NCI-H2107 treated with DMSO at 0.1 percent for 48 hours (cell line): ENCODE data around the gene UST.
"Not testable (repeated sequence)": the region's sequence is repeated elsewhere in the genome, so short reads cannot be mapped to it uniquely, and the experiment has no call there.

Experiments used
- DNase-seq: peaks from one replicate; lab custom pipeline; 2025; ENCODE audit not compliant: unreplicated experiment; lab: John Stamatoyannopoulos, UW

UST gene

GRCh38 chr6:148764259-148765020 is 17.6 kb downstream of the UST start:
- not testable (repeated sequence) for DNase-seq

GRCh38 chr6:148765898-148766808 is 19.3 kb downstream of the UST start:
- DNase-seq = no peak

DNA sequence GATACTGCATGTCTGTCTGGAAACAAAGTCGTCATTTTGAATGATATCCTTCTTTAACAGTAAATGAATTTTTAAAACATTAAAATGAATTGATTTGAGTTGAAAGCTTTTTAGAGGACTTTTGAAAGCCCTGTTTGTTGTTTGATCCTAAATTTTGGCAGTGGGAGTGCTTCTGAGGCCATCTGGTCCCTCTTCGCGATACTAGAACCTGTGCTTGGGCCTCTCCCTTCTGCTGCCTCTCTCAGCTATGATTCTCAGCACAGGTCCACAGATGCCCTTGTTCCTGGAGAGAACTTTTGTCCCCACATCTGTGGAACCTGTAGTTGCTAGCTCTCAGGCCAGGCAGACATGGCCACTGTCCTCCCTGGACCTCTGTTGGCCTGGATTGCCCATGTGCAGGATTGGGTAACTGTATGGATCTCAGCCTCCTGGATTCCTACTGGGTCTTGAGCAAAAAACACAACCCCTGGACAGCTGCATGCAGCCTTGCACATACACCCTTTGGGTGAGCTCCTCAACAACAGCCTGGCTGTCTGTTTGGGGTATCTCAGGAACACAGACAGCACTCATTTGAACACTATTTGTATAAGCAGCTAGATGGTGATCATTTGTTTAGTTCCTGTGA is 21.9 kb downstream of the UST start:
- DNase-seq = no peak

DNA sequence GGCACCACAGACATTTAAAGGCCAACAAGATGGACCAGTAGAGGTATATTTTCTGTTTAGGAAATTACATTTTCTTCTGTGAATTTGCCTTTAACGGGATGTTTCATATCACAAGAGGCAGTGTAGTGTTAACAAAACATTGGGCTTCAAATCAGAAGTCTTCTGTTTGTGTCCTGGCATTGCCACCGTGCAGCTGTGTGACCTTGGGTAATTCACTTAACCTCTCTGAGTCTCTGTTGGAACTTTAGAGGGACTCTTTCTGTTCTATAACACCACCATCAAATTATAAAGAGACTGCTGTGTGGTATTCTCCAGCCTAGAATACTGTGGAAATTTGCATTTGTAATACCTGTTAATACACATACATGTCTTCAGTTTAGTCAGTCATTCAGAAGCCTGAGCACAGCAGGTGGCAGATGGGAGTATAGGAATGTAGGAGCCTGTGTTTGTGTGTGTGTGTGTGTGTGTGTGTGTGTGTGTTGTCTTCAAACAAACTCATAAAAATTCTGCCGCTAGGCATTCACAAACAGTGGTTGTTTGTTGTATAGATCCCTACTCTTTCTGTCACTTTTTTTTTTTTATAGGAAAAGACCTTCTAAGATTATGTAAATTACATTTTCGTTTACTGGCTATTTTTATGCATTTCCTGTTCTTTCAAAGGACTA is 22.6 kb downstream of the UST start:
- DNase-seq = no peak

DNA sequence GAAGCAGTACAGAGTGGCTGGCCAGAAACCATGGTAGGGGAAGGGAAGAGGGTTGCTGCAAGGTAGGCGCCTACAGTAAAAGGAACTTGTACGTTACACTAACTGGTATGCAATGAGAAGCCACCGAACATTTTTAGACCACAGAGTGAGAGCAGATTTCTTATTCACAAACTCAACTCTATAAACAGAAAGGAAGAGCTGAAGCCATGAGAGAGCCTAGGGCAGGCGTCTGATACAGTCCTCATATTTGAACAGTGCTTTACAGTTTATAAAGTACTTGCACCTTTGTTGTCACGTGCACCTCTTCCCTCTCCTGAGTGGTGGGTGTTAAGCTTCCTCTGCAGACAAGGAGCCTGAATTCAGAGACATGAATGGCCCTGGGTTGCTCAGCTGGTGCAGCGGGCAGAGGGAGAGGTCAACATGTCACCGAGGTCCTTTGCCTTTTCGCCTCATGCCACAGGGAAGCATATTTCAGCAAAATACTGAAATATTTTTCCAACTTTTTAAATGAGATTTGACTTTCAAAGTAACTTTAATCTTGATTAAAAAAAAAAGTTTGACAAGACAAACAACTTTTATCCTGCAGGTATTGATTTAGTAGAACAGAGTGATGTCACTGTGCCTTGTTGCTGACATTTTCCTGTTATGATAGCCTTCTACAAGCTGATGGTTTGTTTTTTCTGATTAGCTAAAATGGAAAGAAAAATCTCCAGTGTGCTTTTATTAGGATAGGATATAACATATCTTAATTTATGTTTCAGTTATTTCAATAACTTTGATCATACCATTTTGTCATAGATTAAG is 23.8 kb downstream of the UST start:
- peak; percentile 22 for DNase-seq

DNA sequence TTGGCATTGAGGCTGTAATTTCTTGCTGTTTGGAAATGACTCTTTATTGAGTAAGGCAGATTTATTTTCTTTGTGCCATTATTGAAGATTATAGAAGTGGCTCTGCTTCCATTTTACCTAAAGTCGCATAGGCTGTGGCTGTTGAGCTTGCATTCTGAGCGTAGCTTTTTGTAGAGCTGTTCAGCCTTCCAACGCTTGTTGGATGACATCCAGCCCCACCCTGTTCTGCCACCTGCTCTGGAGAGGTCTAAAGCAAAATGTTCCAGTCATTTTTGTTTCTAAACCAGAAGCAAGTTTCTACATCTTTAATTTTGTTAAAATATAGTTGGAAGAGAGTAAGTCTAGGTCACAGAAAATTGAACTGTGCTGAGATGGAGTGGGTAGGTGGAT is 24.4 kb downstream of the UST start:
- DNase-seq = peak; percentile 73

DNA sequence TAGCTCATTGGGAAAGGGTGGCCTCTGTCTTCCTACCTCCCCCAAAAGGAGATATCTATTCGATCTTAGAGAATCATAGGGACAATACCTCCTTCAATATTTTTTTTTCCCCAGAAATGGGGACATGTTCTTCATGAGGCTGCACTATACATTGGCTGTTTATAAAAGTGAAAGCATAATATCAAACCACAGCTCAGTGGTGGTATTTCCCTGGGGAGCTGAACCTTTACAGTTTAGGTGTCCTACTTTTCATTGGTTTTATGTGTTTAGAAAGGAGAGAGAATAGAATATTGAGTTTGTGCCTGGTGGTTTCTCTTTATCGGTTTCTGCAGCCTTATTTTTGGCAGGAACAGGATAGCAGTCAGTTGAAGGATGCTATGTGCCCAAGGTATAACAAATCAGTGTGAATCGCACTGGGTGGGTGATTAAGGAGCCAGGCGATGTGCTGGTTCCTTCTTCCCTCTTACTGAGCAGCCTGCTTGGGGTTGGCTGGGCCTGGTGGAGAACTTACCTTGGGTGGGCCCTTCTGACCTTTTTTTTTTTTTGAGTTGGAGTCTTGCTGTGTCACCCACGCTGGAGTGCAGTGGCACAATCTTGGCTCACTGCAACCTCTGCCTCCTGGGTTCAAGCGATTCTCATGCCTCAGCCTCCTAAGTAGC is 25.2 kb downstream of the UST start:
- DNase-seq = peak; percentile 74

DNA sequence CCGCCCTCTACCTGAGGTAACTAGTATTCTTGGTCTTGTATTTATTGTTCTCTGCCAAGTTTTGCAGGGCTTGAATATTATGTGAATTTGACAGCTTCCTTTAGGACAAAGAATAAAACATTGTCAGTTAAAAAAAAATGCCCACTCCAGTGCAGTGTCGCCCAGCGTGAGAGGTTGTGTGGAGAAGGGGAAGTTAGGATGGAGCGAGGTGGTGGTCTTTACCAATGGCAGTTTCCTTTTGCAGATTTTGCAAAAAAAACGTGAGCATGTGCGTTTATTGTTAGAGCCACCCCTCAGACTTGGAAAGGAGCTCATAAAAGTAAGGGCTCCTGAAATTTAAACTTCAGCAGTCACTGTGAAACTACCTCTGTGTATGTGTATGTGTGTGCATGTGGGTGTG is 28.3 kb downstream of the UST start:
- no peak for DNase-seq

DNA sequence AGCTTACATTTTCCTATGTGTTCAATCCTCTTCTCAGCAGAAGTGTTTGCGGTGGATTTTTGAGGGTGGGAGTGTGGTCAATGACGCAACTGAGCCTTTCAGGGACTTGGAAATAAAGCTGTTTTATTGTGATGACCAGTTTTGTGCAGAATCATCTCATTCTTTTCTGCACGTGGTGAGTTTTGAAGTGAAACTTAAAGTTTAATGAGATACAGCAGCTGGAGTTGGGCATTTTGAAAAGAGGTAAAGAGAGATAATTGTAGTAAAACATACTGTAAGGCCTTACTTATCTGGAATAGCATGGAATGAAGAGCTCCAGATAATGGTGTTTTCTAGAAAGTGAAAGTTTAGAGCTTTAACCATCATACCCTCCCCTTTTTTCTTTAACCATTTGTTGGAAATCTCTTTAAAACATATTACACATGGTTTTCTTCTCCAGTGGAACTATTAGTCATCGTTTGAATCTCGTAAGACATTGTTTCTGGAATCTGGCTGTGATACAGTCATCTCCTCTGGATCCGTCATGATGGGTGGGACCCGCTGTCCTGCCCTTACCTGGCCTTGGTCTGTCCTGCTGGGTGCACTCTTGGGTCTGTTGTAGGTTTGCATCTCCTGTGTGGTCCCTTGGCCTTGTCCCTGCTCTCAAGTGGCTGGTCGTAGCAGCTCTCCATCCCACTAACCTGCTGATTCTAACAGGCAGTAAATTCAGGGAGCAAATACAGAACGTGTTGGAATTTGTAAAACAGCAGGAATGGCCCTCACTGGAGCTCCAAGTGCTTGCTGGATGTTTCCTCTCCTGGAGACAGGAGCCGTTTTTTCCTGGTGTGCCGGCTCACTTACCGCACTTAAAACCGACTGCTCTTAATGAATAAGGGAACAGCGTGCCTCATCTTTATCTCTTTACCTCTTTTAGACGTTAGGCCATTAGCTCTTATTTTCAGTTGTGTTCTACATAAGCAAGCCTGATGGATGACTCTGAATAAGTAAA is 29.8 kb downstream of the UST start:
- no peak for DNase-seq

DNA sequence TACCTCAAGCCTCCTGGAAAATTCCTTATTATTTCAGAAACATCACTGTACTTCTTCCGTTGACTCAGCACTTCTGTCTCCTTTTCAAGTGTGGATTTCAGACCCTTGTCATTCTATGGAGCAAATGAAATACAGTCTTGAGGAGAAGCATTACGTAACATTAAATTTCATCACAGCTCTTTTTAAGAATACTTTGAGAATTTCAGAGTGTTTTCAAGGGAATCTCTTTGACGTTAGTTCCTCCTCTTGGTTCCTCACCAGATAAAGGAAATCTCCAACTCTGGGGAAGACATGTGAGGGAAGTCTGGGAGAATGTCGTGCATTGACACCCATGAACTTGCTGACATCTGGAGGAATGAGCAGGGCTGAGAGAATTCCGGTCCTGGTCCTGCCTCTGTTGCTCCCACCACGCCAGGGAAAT is 32.3 kb downstream of the UST start:
- no peak for DNase-seq

- not testable (repeated sequence) for DNase-seq
These were observed 33.6 kb downstream of the UST start for GRCh38 chr6:148780423-148780822.

- no peak for DNase-seq
These were observed 34.1 kb downstream of the UST start for GRCh38 chr6:148780918-148781436.

GRCh38 chr6:148789948-148790347 is 43.1 kb downstream of the UST start:
- no peak for DNase-seq

DNA sequence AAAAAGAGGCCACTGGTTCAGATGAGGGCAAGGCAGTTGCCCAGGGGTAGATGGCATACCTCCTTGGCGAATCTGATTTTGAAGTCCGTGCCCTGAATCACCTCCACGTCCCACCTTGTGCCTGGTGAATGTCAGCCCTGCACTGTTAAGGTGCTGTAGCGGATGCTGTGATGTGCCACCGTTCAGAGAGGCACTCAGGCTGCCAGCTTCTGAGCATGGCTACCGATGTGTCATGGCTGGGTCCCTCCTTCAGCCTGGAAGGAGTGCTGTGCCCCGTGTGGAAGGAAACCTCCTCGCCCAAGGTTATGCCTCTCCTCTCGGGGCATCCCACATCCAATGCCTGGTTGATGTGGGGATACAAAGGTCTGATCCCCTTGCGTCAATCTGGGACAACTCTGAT is 43.6 kb downstream of the UST start:
- DNase-seq = no peak

DNA sequence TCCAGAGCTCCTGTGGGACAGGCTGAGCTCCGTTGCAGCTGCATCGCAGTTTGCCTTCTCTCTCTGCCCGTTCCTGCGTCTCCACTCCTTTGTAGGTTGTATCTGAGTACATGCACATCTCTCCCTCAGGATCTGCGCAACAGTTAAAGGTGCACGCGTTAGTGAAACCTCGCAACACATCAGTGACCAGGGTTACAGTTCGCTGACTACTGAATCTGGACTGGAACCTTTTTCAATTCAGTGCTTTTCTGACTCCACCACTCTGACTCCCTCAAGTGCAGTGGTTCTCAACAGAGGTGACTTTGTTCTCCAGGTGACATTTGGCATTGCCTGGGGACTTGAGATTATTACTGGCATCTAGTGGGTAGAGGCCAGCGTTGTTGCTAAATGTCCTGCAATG is 44.0 kb downstream of the UST start:
- peak; percentile 3 for DNase-seq

DNA sequence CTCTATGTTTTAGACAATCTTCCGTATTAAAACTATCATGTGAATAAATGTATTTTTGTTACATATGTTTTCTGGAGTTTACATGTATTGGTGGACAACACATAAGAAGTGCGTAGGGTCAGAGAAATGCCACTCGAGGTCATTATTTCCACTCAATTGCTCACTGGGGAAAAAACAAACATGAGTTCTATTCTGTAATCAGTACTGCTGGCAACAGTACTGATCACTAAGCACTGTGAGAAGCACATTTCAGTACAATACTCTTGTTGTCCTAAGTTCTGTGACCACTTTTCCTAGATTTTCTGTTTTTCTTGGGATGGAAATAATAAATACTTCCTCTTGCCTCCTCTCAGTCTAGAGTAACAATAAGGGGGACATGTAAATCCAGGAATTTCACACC is 44.5 kb downstream of the UST start:
- no peak for DNase-seq

- no peak for DNase-seq
These were observed 46.9 kb downstream of the UST start for GRCh38 chr6:148793721-148794120.

DNA sequence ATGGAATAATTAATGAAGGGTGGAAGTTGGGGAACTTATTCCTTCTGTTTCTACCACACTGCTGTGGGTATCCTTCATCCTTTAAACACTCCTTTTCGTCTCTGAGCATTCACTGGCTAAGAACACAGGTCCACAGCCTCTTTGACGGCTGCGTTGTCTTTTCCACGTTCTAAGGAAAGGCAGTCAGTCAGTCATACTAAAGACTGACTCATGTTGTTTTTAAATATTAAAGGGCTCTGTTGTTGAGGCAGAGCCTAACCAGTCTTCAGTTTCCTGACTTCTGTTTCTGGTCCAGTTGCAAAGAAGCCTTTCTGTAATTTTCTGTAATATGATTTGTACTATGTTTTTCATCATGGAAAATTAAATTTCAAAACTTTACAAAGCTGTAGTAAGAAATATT is 48.0 kb downstream of the UST start:
- no peak for DNase-seq
